ENCODE data around the gene E2F8.

Gene E2F8

GRCh38 chr11:19251577-19251976 is 10.8 kb upstream of the E2F8 start:
- TF ChIP-seq, protein P1, sequence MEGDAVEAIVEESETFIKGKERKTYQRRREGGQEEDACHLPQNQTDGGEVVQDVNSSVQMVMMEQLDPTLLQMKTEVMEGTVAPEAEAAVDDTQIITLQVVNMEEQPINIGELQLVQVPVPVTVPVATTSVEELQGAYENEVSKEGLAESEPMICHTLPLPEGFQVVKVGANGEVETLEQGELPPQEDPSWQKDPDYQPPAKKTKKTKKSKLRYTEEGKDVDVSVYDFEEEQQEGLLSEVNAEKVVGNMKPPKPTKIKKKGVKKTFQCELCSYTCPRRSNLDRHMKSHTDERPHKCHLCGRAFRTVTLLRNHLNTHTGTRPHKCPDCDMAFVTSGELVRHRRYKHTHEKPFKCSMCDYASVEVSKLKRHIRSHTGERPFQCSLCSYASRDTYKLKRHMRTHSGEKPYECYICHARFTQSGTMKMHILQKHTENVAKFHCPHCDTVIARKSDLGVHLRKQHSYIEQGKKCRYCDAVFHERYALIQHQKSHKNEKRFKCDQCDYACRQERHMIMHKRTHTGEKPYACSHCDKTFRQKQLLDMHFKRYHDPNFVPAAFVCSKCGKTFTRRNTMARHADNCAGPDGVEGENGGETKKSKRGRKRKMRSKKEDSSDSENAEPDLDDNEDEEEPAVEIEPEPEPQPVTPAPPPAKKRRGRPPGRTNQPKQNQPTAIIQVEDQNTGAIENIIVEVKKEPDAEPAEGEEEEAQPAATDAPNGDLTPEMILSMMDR (IDR thresholded peaks at IDR 0.05; ENCODE audit: control insufficient read depth, extremely low read depth, insufficient read depth): no peak
- no peak for DNase-seq (ENCODE audit: low read depth)
- no peak overlapping the region for H3K4me3 ChIP-seq (ENCODE audit: low read depth, low read length)

DNA sequence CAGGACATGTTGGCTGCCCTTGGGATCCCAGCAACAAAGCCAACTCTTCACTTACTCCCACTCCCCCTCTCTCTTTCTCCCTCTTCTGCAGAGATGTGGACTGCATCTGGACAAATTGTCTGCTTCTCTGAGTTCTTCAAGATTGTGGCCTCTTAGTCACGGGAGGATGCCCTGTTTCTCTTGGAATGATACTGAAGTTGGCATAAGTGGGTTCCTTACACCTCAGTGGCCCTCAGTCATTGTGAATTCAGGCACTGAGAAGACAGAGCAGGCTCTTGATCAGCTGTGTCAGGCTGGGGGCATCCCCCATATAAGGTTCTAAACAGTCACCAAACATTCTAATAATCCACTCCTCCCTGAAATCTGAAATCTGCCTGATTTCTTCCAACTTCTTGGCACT is 6.1 kb upstream of the E2F8 start:
- H3K4me3 ChIP-seq (ENCODE audit: low read depth, low read length): no peak overlapping the region
- TF ChIP-seq, protein P1 (IDR thresholded peaks at IDR 0.05; ENCODE audit: control insufficient read depth, extremely low read depth, insufficient read depth): no peak
- DNase-seq (ENCODE audit: low read depth): no peak

GRCh38 chr11:19245351-19245750 is 4.6 kb upstream of the E2F8 start:
- no peak overlapping the region for H3K4me3 ChIP-seq (ENCODE audit: low read depth, low read length)
- TF ChIP-seq, protein P1 (IDR thresholded peaks at IDR 0.05; ENCODE audit: control insufficient read depth, extremely low read depth, insufficient read depth): no peak
- no peak for DNase-seq (ENCODE audit: low read depth)

DNA sequence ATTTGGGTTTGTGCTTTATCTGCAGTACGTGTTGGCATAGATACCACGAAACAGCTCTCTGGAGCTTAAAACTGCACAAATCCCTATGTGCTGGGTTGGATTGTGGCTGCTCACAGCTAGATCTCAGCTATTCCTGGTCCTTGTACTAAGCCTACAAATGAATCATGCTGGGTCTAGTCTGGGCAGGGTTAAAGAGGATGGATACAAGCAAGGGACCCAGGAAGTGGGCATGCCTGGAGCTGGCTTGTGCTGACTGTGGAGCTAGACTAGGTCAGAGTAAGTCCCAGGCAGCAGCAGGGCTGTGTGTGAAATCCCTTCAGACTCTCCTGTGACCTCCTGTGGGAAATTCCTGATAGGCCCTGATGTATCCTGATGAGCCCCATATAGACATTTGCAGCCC is 3.9 kb upstream of the E2F8 start:
- DNase-seq (ENCODE audit: low read depth): no peak
- H3K4me3 ChIP-seq (ENCODE audit: low read depth, low read length): no peak overlapping the region
- TF ChIP-seq, protein P1 (IDR thresholded peaks at IDR 0.05; ENCODE audit: control insufficient read depth, extremely low read depth, insufficient read depth): no peak

DNA sequence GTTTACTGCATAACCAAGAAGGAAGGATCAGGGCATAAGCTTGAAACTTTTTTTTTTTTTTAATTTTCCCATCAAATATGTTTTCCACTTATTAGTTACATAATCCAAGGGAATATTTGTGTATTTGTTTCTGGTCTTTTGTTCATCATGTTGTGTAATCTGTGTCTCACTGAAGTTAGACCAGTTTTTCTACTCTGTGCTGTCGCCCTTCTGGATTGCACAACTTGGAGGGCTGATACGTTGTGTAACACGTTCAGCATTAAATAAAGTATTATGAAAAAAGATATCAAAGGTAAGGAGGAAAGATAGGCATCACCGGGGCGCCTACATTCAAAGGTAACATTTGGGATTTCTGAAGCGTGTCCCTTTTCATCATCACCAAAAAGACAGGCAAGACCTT is 3.3 kb upstream of the E2F8 start:
- no peak overlapping the region for H3K4me3 ChIP-seq (ENCODE audit: low read depth, low read length)
- DNase-seq (ENCODE audit: low read depth): no peak
- TF ChIP-seq, protein P1 (IDR thresholded peaks at IDR 0.05; ENCODE audit: control insufficient read depth, extremely low read depth, insufficient read depth): no peak

DNA sequence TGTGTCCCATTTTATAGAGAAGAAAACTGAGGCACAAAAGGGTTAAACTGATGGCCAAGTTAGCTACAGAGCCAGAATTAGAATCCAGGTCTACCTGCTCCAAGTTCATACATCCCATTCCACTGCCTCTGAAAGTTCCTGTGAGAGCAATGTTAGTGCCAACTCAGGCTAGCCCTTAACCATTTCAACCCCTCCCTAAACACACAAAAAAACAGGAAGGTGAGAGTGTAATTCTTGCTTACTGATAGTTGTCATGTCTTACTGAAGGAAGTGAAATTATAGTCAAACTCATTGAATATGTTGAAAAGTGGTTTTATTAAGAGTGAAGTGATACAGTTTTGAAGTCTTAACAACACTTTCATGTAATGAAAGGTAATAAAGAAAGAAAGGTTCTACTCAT is 2.9 kb upstream of the E2F8 start:
- no peak overlapping the region for H3K4me3 ChIP-seq (ENCODE audit: low read depth, low read length)
- TF ChIP-seq, protein P1 (IDR thresholded peaks at IDR 0.05; ENCODE audit: control insufficient read depth, extremely low read depth, insufficient read depth): no peak
- DNase-seq (ENCODE audit: low read depth): no peak

- H3K4me3 ChIP-seq (ENCODE audit: low read depth, low read length): no peak overlapping the region
Observed at GRCh38 chr11:19243143-19243542, 2.4 kb upstream of the E2F8 start.

More at GRCh38 chr11:19243143-19243542, 2.4 kb upstream of the E2F8 start:
- DNase-seq (ENCODE audit: low read depth): no peak
- TF ChIP-seq, protein P1 (IDR thresholded peaks at IDR 0.05; ENCODE audit: control insufficient read depth, extremely low read depth, insufficient read depth): no peak
